ENCODE measurements around the gene SEC31B. TPM values are rescaled to one million over a fixed set of nuclear protein-coding genes. Genes with fewer than 3 reads are reported as not detected.

The SEC31B gene
- total RNA-seq, 1 donor from 2014 or later: 8.5 TPM

DNA sequence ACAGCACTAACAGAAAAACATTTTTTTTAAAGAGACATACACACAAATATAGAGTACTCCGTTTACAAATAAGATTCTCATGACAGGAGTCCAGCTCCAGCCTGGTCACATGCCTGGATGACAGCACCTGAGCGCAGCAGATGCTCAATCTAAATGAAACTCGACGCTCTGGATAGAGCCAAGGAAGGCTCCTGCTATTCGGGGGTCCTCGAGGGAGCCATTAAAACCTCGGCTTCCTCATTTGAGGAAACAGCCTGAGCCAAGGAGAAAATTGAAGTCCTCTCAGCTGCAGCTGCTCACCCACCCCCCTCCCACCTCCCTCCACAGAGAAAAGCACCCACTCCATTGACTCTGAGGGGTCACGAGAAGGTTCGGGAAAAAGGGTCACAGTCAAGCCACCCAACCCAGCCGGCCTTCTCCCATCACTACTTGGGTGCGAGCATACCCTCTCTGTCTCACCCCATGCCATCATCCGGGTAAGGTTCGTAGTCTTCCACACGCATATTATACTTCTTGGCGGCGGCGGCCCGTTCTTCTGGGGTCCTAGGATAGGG lies 9.3 kb upstream of the SEC31B start:
- H3K27ac Mint-ChIP-seq (ENCODE audit: unreplicated experiment): peak overlapping the region; percentile 96
- H3K9me3 Mint-ChIP-seq (ENCODE audit: low read depth): no peaks in the 10 kb centered on the region
- H3K36me3 Mint-ChIP-seq (ENCODE audit: low read depth): peaks cover 11% of the 10 kb centered on the region
- H3K27me3 Mint-ChIP-seq (ENCODE audit: low read depth): no peaks in the 10 kb centered on the region
- no peak for DNase-seq (ENCODE audit: low spot score)
- TF ChIP-seq, protein P1, sequence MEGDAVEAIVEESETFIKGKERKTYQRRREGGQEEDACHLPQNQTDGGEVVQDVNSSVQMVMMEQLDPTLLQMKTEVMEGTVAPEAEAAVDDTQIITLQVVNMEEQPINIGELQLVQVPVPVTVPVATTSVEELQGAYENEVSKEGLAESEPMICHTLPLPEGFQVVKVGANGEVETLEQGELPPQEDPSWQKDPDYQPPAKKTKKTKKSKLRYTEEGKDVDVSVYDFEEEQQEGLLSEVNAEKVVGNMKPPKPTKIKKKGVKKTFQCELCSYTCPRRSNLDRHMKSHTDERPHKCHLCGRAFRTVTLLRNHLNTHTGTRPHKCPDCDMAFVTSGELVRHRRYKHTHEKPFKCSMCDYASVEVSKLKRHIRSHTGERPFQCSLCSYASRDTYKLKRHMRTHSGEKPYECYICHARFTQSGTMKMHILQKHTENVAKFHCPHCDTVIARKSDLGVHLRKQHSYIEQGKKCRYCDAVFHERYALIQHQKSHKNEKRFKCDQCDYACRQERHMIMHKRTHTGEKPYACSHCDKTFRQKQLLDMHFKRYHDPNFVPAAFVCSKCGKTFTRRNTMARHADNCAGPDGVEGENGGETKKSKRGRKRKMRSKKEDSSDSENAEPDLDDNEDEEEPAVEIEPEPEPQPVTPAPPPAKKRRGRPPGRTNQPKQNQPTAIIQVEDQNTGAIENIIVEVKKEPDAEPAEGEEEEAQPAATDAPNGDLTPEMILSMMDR (IDR thresholded peaks at IDR 0.05): no peak
- H3K4me1 Mint-ChIP-seq (ENCODE audit: low read depth): peaks cover 24% of the 10 kb centered on the region
- peak overlapping the region; percentile 100 for H3K4me3 Mint-ChIP-seq (ENCODE audit: unreplicated experiment)

DNA sequence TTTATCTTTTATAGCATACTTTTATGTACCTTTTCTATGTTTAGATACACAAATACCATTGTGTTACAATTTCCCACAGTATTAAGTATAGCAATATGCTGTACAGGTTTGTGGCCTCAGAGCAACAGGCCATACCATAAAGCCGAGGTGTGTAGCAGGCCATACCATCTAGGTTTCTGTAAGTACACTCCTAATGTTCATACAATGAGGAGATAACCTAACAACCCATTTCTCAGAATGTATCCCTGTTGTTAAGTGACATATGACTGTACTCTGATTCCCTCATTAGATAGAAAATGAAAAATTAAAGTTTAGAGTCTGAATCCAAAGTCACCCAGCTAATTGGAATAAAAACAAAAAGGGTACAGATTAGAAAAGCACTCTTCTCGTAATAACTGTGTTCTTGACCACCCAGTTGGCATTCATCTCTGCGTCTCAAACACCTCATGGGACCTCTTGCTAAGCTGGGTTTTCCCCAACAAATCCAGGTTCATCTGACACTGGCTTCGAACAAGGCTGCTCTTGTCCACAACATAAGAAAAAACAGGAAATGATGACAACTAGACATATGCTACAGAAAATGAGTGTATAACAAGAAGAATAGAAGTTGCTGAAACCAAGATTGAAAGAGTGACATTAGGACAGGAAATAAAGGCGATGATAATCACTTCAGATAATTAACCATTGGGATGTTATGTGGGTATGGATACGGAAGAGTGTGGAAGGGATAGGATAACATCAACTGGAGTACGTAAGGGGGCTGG lies 8.6 kb upstream of the SEC31B start:
- Mint-ChIP-seq H3K27ac (ENCODE audit: unreplicated experiment) (peak overlapping the region; percentile 96), H3K36me3 (ENCODE audit: low read depth) (peaks cover 18% of the 10 kb centered on the region)
- DNase-seq (ENCODE audit: low spot score): no peak

DNA sequence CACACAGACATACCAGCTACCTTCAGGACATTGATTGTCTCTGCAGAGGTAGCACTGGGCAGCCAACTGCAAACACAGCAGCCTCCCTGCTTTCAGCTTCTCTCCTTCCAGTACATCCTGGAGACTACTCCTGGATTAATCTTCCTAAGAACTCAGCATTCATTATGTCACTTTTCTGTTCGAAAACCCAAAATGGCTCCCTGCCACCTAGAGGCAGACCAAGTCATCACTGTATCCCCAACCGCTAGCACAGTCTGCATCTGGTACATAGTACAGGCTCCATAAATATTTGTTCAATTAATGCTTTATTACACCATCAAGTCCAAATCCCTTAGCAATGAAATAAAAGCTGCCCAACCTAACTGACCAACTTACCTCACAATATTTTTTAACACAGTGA lies 5.0 kb upstream of the SEC31B start:
- Mint-ChIP-seq H3K36me3 (ENCODE audit: low read depth) (peaks cover 18% of the 10 kb centered on the region), H3K27ac (ENCODE audit: unreplicated experiment) (no peak overlapping the region), H3K9me3 (ENCODE audit: low read depth) (no peaks in the 10 kb centered on the region), H3K4me3 (ENCODE audit: unreplicated experiment) (no peak overlapping the region), H3K27me3 (ENCODE audit: low read depth) (no peaks in the 10 kb centered on the region), H3K4me1 (ENCODE audit: low read depth) (peaks cover 24% of the 10 kb centered on the region)
- TF ChIP-seq, protein P1 (IDR thresholded peaks at IDR 0.05): peak; percentile 36
- DNase-seq (ENCODE audit: low spot score): no peak

More for the DNA sequence above, 8.6 kb upstream of the SEC31B start:
- H3K27me3 Mint-ChIP-seq (ENCODE audit: low read depth): no peaks in the 10 kb centered on the region
- no peaks in the 10 kb centered on the region for H3K9me3 Mint-ChIP-seq (ENCODE audit: low read depth)
- TF ChIP-seq, protein P1 (IDR thresholded peaks at IDR 0.05): no peak
- H3K4me1 Mint-ChIP-seq (ENCODE audit: low read depth): peaks cover 24% of the 10 kb centered on the region
- peak overlapping the region; percentile 100 for H3K4me3 Mint-ChIP-seq (ENCODE audit: unreplicated experiment)

DNA sequence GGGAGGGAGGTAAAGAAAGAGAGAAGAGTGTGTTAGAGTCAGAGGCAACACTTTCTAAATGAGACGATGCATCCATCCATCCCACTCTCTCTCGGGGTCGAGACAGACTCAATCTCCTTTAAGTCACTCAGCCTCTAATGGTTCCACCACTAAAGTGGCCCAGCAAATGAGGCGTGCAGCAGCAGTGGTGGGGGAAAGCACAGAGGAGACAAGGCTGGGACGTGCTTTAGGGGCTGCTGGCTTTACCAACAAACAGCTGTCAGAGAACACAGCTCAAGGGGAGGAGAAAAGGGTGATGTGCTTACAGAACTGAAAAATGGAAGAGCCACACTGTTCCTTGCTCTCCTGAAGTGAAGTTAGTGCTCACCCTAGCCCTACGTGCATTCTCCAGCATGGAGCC lies 4.5 kb upstream of the SEC31B start:
- no peak overlapping the region for H3K4me3 Mint-ChIP-seq (ENCODE audit: unreplicated experiment)
- H3K4me1 Mint-ChIP-seq (ENCODE audit: low read depth): peaks cover 23% of the 10 kb centered on the region
- no peak for DNase-seq (ENCODE audit: low spot score)
- no peak overlapping the region for H3K27ac Mint-ChIP-seq (ENCODE audit: unreplicated experiment)
- TF ChIP-seq, protein P1 (IDR thresholded peaks at IDR 0.05): no peak
- H3K27me3 Mint-ChIP-seq (ENCODE audit: low read depth): no peaks in the 10 kb centered on the region
- peaks cover 18% of the 10 kb centered on the region for H3K36me3 Mint-ChIP-seq (ENCODE audit: low read depth)
- no peaks in the 10 kb centered on the region for H3K9me3 Mint-ChIP-seq (ENCODE audit: low read depth)

DNA sequence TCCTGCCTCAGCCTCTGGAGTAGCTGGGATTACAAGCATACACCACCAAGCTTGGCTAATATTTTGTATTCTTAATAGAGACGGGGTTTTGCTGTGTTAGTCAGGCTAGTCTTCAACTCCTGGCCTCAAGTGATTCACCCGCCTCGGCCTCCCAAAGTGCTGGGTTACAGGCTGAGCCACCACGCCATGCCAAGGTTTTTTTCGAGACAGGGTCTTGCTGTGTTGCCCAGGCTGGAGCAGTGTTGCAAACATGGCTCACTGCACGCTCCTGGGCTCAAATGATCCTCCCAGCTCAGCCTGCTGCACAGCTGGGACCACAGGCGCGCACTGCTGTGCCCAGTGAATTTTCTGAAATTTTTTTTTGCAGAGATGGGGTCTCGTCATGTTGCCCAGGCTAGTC lies 3.3 kb upstream of the SEC31B start:
- Mint-ChIP-seq H3K27ac (ENCODE audit: unreplicated experiment) (no peak overlapping the region), H3K36me3 (ENCODE audit: low read depth) (peaks cover 18% of the 10 kb centered on the region), H3K9me3 (ENCODE audit: low read depth) (no peaks in the 10 kb centered on the region), H3K27me3 (ENCODE audit: low read depth) (no peaks in the 10 kb centered on the region), H3K4me1 (ENCODE audit: low read depth) (peaks cover 18% of the 10 kb centered on the region), H3K4me3 (ENCODE audit: unreplicated experiment) (no peak overlapping the region)
- no peak for DNase-seq (ENCODE audit: low spot score)
- TF ChIP-seq, protein P1 (IDR thresholded peaks at IDR 0.05): no peak
